Measurements from ENCODE around the gene SSR1. TPM values are rescaled to one million over a fixed set of nuclear protein-coding genes. Genes with fewer than 3 reads are reported as not detected.

Gene SSR1
- total RNA-seq, 1 experiment from 2014 or later, result 318 TPM

GRCh38 chr6:7258231-7258763 lies 54.7 kb downstream of the SSR1 start:
- no peak overlapping the region for H3K27ac Mint-ChIP-seq (ENCODE audit: low read depth, unreplicated experiment)
- ChIA-PET POLR2A (interaction anchor here (0.7 kb wide), 1 partner anchor 844 kb away, joined by 3 read pairs; the partner anchor contains the start of gene EEF1E1), CTCF (interaction anchor here (0.6 to 0.7 kb wide), 2 partner anchors 19 to 40 kb away, joined by 3 to 5 read pairs; no protein-coding TSS in a partner anchor)
- no peak for TF ChIP-seq CTCF (IDR thresholded peaks at IDR 0.05; ENCODE audit: unreplicated experiment)
- peaks cover 5% of the 10 kb centered on the region for H3K36me3 Mint-ChIP-seq (ENCODE audit: insufficient read depth, unreplicated experiment)
- no peaks in the 10 kb centered on the region for H3K9me3 Mint-ChIP-seq (ENCODE audit: unreplicated experiment)
- no peak for DNase-seq (ENCODE audit: unreplicated experiment)
- H3K4me3 Mint-ChIP-seq (ENCODE audit: unreplicated experiment), result no peak overlapping the region
- BruUV-seq (replicated peaks), result no TSS peak
- intact Hi-C loops (cut with micrococcal nuclease), result no loop called here
- H3K4me1 Mint-ChIP-seq (ENCODE audit: insufficient read depth, unreplicated experiment), result peaks cover 24% of the 10 kb centered on the region
- H3K27me3 Mint-ChIP-seq (ENCODE audit: insufficient read depth, unreplicated experiment), result no peaks in the 10 kb centered on the region

- BruUV-seq (replicated peaks), result no TSS peak
- Mint-ChIP-seq H3K27ac (ENCODE audit: low read depth, unreplicated experiment) (no peak overlapping the region), H3K36me3 (ENCODE audit: insufficient read depth, unreplicated experiment) (peaks cover 5% of the 10 kb centered on the region), H3K4me3 (ENCODE audit: unreplicated experiment) (no peak overlapping the region), H3K9me3 (ENCODE audit: unreplicated experiment) (no peaks in the 10 kb centered on the region), H3K27me3 (ENCODE audit: insufficient read depth, unreplicated experiment) (no peaks in the 10 kb centered on the region), H3K4me1 (ENCODE audit: insufficient read depth, unreplicated experiment) (peaks cover 24% of the 10 kb centered on the region)
- TF ChIP-seq CTCF (IDR thresholded peaks at IDR 0.05; ENCODE audit: unreplicated experiment), result no peak
- ChIA-PET POLR2A (interaction anchor here (0.7 kb wide), 1 partner anchor 845 kb away, joined by 3 read pairs; the partner anchor contains the start of gene EEF1E1), CTCF (no interaction called here)
- intact Hi-C loops (cut with micrococcal nuclease), result no loop called here
- no peak for DNase-seq (ENCODE audit: unreplicated experiment)
Observed at GRCh38 chr6:7257521-7258230, 55.3 kb downstream of the SSR1 start.

- DNase-seq (ENCODE audit: unreplicated experiment), result no peak
- no peak for TF ChIP-seq CTCF (IDR thresholded peaks at IDR 0.05; ENCODE audit: unreplicated experiment)
- H3K4me3 Mint-ChIP-seq (ENCODE audit: unreplicated experiment), result no peak overlapping the region
- peaks cover 17% of the 10 kb centered on the region for H3K4me1 Mint-ChIP-seq (ENCODE audit: insufficient read depth, unreplicated experiment)
- H3K27me3 Mint-ChIP-seq (ENCODE audit: insufficient read depth, unreplicated experiment), result no peaks in the 10 kb centered on the region
- no peak overlapping the region for H3K27ac Mint-ChIP-seq (ENCODE audit: low read depth, unreplicated experiment)
- no TSS peak for BruUV-seq (replicated peaks)
- intact Hi-C loops (cut with micrococcal nuclease), result no loop called here
- peaks cover 11% of the 10 kb centered on the region for H3K36me3 Mint-ChIP-seq (ENCODE audit: insufficient read depth, unreplicated experiment)
- ChIA-PET CTCF (interaction anchor here (0.6 kb wide), 1 partner anchor 437 kb away, joined by 5 read pairs; no protein-coding TSS in a partner anchor), POLR2A (no interaction called here)
- no peaks in the 10 kb centered on the region for H3K9me3 Mint-ChIP-seq (ENCODE audit: unreplicated experiment)
Observed at GRCh38 chr6:7256785-7257184, 56.2 kb downstream of the SSR1 start.

GRCh38 chr6:7255918-7256317 lies 57.1 kb downstream of the SSR1 start:
- intact Hi-C loops (cut with micrococcal nuclease), result no loop called here
- Mint-ChIP-seq H3K36me3 (ENCODE audit: insufficient read depth, unreplicated experiment) (peaks cover 18% of the 10 kb centered on the region), H3K27me3 (ENCODE audit: insufficient read depth, unreplicated experiment) (no peaks in the 10 kb centered on the region), H3K4me1 (ENCODE audit: insufficient read depth, unreplicated experiment) (peaks cover 16% of the 10 kb centered on the region), H3K4me3 (ENCODE audit: unreplicated experiment) (no peak overlapping the region), H3K27ac (ENCODE audit: low read depth, unreplicated experiment) (no peak overlapping the region), H3K9me3 (ENCODE audit: unreplicated experiment) (no peaks in the 10 kb centered on the region)
- no TSS peak for BruUV-seq (replicated peaks)
- no peak for DNase-seq (ENCODE audit: unreplicated experiment)
- ChIA-PET CTCF (interaction anchor here (0.6 to 1.8 kb wide), 4 partner anchors 12 to 531 kb away, joined by 3 to 9 read pairs (median 4); no protein-coding TSS in a partner anchor), POLR2A (interaction anchor here (0.5 kb wide), 1 partner anchor 24 kb away, joined by 3 read pairs; no protein-coding TSS in a partner anchor)
- TF ChIP-seq CTCF (IDR thresholded peaks at IDR 0.05; ENCODE audit: unreplicated experiment), result no peak

All from MCF 10A (cell line).